Stimulated activated CD8-positive, alpha-beta memory T cell treated with anti-CD3 and anti-CD28 coated beads, Interleukin-7, amount 100 ng/mL, for 1 hour (primary cell): Measurements from ENCODE around the gene USP2.

Experiments used
- DNase-seq, 2 donors: peaks; one replicate each; pipeline ENCODE4 v3.0.0-alpha.2; 2020; ENCODE audit warnings: low read depth in 2 of 2

The USP2 gene

GRCh38 chr11:119342362-119343130 is 38.9 kb downstream of the USP2 start:
- no peak for DNase-seq

GRCh38 chr11:119342023-119342300 is 39.5 kb downstream of the USP2 start:
- DNase-seq, result no peak

GRCh38 chr11:119341222-119342022 is 40.1 kb downstream of the USP2 start:
- no peak for DNase-seq

GRCh38 chr11:119340335-119341221 is 40.9 kb downstream of the USP2 start, which contains the start of gene C1QTNF5:
Gene C1QTNF5 (minus strand): TSS chr11:119340883. CDS start chr11:119340397, 486 bp downstream.
- no peak for DNase-seq

GRCh38 chr11:119339589-119340334 is 41.7 kb downstream of the USP2 start:
- no peak for DNase-seq

- DNase-seq, result no peak
These were observed 42.4 kb downstream of the USP2 start for GRCh38 chr11:119338965-119339588.

- DNase-seq, result no peak
These were observed 43.1 kb downstream of the USP2 start for GRCh38 chr11:119338318-119338890.

GRCh38 chr11:119337581-119338317 is 43.7 kb downstream of the USP2 start:
- DNase-seq, result no peak

GRCh38 chr11:119336744-119337469 is 44.6 kb downstream of the USP2 start:
- no peak for DNase-seq

- DNase-seq, result no peak
These were observed 45.6 kb downstream of the USP2 start for GRCh38 chr11:119335655-119336543.

- DNase-seq, result no peak
These were observed 46.3 kb downstream of the USP2 start for GRCh38 chr11:119335091-119335654.

GRCh38 chr11:119334174-119334930 is 47.1 kb downstream of the USP2 start, which contains the start of gene RNF26:
Gene RNF26 (plus strand): TSS chr11:119334527. CDS start chr11:119335123, 596 bp downstream.
- DNase-seq, result peak; percentile 82 to 87

- no peak for DNase-seq
These were observed 49.3 kb downstream of the USP2 start for GRCh38 chr11:119332111-119332765.

GRCh38 chr11:119330237-119330636 is 51.3 kb downstream of the USP2 start:
- DNase-seq, result no peak

GRCh38 chr11:119329320-119329719 is 52.2 kb downstream of the USP2 start:
- no peak for DNase-seq

- DNase-seq, result no peak
These were observed 57.3 kb downstream of the USP2 start for GRCh38 chr11:119324189-119324588.
